ENCODE data around the gene HHLA2.

DNA sequence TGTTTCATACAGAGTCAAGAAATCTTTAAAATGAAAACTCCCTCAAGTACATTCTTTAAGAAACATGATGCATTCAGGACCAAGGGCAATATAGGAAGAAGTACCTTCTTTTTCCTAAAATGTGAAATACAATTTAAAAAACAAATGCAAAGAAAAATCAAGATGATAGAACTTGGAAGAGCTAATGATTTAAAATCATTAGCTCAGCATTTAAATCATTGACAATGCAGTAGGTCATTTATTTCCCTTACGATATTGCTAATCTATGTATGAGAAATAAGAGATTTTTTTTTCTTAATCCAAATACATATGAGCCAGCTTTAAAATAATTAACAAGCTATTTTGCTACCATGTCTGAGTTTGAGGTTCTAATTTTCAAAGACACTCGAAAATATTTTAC, 105.5 kb downstream of the HHLA2 start:
- TF ChIP-seq, protein P1, sequence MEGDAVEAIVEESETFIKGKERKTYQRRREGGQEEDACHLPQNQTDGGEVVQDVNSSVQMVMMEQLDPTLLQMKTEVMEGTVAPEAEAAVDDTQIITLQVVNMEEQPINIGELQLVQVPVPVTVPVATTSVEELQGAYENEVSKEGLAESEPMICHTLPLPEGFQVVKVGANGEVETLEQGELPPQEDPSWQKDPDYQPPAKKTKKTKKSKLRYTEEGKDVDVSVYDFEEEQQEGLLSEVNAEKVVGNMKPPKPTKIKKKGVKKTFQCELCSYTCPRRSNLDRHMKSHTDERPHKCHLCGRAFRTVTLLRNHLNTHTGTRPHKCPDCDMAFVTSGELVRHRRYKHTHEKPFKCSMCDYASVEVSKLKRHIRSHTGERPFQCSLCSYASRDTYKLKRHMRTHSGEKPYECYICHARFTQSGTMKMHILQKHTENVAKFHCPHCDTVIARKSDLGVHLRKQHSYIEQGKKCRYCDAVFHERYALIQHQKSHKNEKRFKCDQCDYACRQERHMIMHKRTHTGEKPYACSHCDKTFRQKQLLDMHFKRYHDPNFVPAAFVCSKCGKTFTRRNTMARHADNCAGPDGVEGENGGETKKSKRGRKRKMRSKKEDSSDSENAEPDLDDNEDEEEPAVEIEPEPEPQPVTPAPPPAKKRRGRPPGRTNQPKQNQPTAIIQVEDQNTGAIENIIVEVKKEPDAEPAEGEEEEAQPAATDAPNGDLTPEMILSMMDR (IDR thresholded peaks at IDR 0.05; ENCODE audit: low read length), result no peak
- no peak for TF ChIP-seq EZH2 (IDR thresholded peaks at IDR 0.05; ENCODE audit: borderline replicate concordance, low read length)
